ENCODE data around the gene CFAP299.

DNA sequence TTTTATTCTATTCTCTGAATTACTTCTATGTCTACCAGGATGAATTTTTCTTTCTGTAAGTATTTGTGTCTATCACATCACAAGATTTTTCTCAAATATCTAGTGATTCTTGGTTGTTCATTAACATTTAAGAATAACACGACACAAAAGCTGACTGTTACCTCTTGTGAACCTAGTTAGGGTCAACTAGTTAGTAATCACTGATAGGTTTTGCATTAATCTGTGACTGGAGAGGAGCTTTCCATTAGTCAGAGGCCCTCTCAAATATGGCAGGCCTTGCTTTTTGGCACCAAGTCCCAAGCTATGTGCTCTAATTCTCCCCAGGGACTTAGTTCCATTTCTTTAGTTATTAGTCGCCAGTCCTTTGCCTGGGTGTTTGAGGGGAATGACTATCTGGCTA lies 259.2 kb downstream of the CFAP299 start:
- TF ChIP-seq, protein P1, sequence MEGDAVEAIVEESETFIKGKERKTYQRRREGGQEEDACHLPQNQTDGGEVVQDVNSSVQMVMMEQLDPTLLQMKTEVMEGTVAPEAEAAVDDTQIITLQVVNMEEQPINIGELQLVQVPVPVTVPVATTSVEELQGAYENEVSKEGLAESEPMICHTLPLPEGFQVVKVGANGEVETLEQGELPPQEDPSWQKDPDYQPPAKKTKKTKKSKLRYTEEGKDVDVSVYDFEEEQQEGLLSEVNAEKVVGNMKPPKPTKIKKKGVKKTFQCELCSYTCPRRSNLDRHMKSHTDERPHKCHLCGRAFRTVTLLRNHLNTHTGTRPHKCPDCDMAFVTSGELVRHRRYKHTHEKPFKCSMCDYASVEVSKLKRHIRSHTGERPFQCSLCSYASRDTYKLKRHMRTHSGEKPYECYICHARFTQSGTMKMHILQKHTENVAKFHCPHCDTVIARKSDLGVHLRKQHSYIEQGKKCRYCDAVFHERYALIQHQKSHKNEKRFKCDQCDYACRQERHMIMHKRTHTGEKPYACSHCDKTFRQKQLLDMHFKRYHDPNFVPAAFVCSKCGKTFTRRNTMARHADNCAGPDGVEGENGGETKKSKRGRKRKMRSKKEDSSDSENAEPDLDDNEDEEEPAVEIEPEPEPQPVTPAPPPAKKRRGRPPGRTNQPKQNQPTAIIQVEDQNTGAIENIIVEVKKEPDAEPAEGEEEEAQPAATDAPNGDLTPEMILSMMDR (IDR thresholded peaks at IDR 0.05), result no peak
- TF ChIP-seq POLR2A (IDR thresholded peaks at IDR 0.05), result no peak
- no peak for TF ChIP-seq POLR2AphosphoS5 (IDR thresholded peaks at IDR 0.05)
